DND-41 (cell line): ENCODE results near the gene MUTYH.
A peak's percentile ranks its signal among the peaks of the same experiment; 100 is the strongest.

Experiments used
- ATAC-seq: fragments of 200-7000 bp; cut with Tn5 transposase; 3 replicates; pipeline ENCODE4 v1.9.1; 2021; ENCODE audit warnings: low read depth; ENCODE audit not compliant: insufficient read depth
- DNase-seq: peaks from one replicate; pipeline ENCODE4 v3.0.0-alpha.2; 2020
- H2AFZ ChIP-seq: 2 replicates; pipeline ENCODE4 v1.6.0; 2012; ENCODE audit warnings: low read depth, low read length
- H3K27ac ChIP-seq: 2 replicates; pipeline ENCODE4 v1.5.1; 2012; ENCODE audit warnings: low read length, inconsistent platforms
- H3K27me3 ChIP-seq: fragments of 200-600 bp; sonication (generic); 2 replicates; pipeline ENCODE4 v1.6.0; 2012; ENCODE audit warnings: low read length, mild to moderate bottlenecking, inconsistent platforms; ENCODE audit not compliant: insufficient read depth, poor library complexity
- H3K36me3 ChIP-seq: 2 replicates; pipeline ENCODE4 v1.5.1; 2012; ENCODE audit warnings: low read length, inconsistent platforms; ENCODE audit not compliant: insufficient read depth
- H3K4me1 ChIP-seq: 2 replicates; pipeline ENCODE4 v1.5.1; 2012; ENCODE audit warnings: mild to moderate bottlenecking, low read length; ENCODE audit not compliant: insufficient read depth
- H3K4me2 ChIP-seq: 2 replicates; pipeline ENCODE4 v1.6.0; 2012; ENCODE audit warnings: mild to moderate bottlenecking, moderate library complexity, low read length, inconsistent platforms; ENCODE audit not compliant: insufficient read depth
- H3K4me3 ChIP-seq, 2 experiments: fragments of 200-600 bp in 1 of 2; shearing (Covaris generic) in 1 of 2; 2 replicates each; pipeline ENCODE4 v1.5.1; 2012 to 2016; ENCODE audit warnings: inconsistent platforms in 2 of 2, low read length in 2 of 2, mild to moderate bottlenecking in 2 of 2, low read depth in 1 of 2, moderate library complexity in 1 of 2
- H3K79me2 ChIP-seq: 2 replicates; pipeline ENCODE4 v1.6.0; 2012; ENCODE audit warnings: low read length, inconsistent platforms; ENCODE audit not compliant: insufficient read depth
- H3K9ac ChIP-seq: 2 replicates; pipeline ENCODE4 v1.6.0; 2012; ENCODE audit warnings: low read depth, mild to moderate bottlenecking, inconsistent platforms, low read length, moderate library complexity
- H3K9me3 ChIP-seq: 2 replicates; pipeline ENCODE4 v1.5.1; 2012; ENCODE audit warnings: low read length, moderate library complexity, mild to moderate bottlenecking, inconsistent platforms; ENCODE audit not compliant: insufficient read depth, severe bottlenecking
- H4K20me1 ChIP-seq: 2 replicates; pipeline ENCODE4 v1.6.0; 2012; ENCODE audit warnings: low read length; ENCODE audit not compliant: insufficient read depth
- EZH2 ChIP-seq: IDR thresholded peaks from 3 replicates; pipeline ENCODE4 v1.6.1; 2012; ENCODE audit warnings: borderline replicate concordance, low read depth, mild to moderate bottlenecking, moderate library complexity, low read length, inconsistent platforms; ENCODE audit not compliant: severe bottlenecking
- TF ChIP-seq, protein P1 (sequence below): IDR thresholded peaks from 2 replicates; pipeline ENCODE4 v1.5.1; 2012; ENCODE audit warnings: borderline replicate concordance, low read length, moderate library complexity, mild to moderate bottlenecking; ENCODE audit not compliant: poor library complexity, severe bottlenecking; ENCODE audit errors: extremely low read depth

The MUTYH gene

DNA sequence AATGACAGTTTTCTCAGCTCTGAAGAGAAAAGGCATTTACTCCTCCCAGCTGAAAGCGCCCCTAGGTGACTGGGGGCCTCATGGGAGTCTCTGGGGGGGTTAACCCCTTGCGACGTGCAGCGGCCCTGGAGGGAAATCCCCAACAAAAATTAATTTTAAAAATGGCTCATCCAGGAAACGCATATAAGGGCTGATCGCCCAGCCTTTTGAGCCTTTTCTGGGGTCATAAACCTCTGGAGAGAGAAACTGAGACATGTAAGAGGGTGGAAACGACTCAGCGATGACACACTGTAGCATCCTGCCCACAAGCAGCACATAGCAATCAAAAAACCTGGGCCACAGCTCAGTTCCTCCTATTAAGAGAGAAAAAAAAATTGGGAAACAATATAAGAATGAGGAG is 33.9 kb downstream of the MUTYH start:
- Histone ChIP-seq H3K36me3 (no peaks in the 10 kb centered on the region), H3K27me3 (no peaks in the 10 kb centered on the region), H2AFZ (no peak overlapping the region), H3K9ac (no peak overlapping the region), H3K27ac (no peak overlapping the region), H3K4me1 (peaks cover 23% of the 10 kb centered on the region), H3K4me2 (no peak overlapping the region), H3K79me2 (peaks cover 8% of the 10 kb centered on the region), H3K9me3 (no peaks in the 10 kb centered on the region), H4K20me1 (no peaks in the 10 kb centered on the region), H3K4me3 (no peak overlapping the region)
- no peak for TF ChIP-seq EZH2
- TF ChIP-seq, protein P1, sequence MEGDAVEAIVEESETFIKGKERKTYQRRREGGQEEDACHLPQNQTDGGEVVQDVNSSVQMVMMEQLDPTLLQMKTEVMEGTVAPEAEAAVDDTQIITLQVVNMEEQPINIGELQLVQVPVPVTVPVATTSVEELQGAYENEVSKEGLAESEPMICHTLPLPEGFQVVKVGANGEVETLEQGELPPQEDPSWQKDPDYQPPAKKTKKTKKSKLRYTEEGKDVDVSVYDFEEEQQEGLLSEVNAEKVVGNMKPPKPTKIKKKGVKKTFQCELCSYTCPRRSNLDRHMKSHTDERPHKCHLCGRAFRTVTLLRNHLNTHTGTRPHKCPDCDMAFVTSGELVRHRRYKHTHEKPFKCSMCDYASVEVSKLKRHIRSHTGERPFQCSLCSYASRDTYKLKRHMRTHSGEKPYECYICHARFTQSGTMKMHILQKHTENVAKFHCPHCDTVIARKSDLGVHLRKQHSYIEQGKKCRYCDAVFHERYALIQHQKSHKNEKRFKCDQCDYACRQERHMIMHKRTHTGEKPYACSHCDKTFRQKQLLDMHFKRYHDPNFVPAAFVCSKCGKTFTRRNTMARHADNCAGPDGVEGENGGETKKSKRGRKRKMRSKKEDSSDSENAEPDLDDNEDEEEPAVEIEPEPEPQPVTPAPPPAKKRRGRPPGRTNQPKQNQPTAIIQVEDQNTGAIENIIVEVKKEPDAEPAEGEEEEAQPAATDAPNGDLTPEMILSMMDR: no peak
- no peak for DNase-seq
- no peak for ATAC-seq

DNA sequence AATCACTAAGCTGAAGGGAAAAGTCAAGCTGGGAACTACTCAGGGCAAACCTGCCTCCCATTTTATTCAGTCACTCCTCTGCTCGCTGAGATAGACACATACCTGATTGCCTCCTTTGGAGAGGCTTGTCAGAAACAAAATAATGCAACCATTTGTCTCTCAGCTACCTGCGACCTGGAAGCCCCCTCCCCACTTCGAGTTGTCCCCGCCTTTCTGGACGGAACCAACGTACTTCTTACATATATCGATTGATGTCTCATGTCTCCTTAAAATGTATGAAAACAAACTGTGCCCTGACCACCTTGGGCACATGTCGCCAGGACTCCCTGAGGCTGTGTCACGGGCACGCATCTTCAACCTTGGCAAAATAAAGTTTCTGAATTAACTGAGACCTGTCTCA is 35.0 kb downstream of the MUTYH start:
- Histone ChIP-seq H3K27ac (no peak overlapping the region), H3K4me2 (peak overlapping the region; percentile 73; the same call in 1 of the 2 replicates), H3K79me2 (peaks cover 8% of the 10 kb centered on the region), H3K9me3 (no peaks in the 10 kb centered on the region), H2AFZ (peak overlapping the region; percentile 13; the same call in 1 of the 2 replicates), H3K36me3 (no peaks in the 10 kb centered on the region), H4K20me1 (no peaks in the 10 kb centered on the region), H3K9ac (no peak overlapping the region), H3K27me3 (no peaks in the 10 kb centered on the region), H3K4me1 (peaks cover 23% of the 10 kb centered on the region), H3K4me3 (no peak overlapping the region)
- TF ChIP-seq, protein P1: no peak
- TF ChIP-seq EZH2: no peak
- no peak for DNase-seq
- ATAC-seq: no peak

DNA sequence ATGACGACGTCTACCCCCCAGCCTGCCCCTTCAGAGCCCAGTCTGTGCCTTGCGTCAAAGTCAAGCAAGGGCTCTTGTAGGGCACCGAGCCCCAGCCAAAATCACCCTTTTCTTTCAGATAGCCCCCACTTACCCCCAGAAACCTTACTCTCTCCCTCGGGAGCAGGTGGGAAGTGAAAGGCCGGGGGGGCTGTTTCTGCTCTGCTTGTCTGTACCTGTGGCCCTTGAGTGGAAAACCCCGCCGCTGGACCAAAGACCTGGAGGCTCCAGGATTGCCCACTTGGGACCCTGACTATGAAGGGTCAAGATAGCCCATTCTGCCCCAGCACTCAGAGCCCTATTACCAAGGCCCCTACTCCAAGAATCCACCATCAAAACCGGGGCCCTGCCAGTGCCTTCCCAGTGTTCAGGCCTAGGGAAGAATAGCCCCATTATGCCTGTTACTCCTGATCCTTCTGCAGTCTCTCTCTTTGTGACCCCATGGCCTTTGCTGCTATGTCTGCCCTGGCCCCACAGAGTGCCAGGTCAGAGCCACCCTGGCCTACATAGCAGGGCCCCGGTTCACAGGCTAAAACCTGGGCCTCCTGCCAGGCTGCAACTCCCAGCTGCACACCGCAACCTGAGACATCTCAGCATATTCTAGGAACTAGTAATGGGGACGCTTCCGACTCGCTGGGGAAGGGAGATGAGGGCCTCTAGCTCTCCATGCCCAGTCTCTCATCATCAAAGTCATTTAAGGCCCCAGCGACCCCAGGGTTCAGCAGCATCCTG is 35.7 kb downstream of the MUTYH start:
- peak overlapping the region; percentile 97 for H2AFZ ChIP-seq
- DNase-seq (peak; percentile 29), ATAC-seq (no peak)
- no peaks in the 10 kb centered on the region for H3K27me3 ChIP-seq
- TF ChIP-seq, protein P1: no peak
- no peak for TF ChIP-seq EZH2
- peak overlapping the region; percentile 82 for H3K9ac ChIP-seq
- H4K20me1 ChIP-seq: no peaks in the 10 kb centered on the region
- H3K36me3 ChIP-seq: no peaks in the 10 kb centered on the region
- peak overlapping the region; percentile 73 for H3K4me2 ChIP-seq
- peaks cover 23% of the 10 kb centered on the region for H3K4me1 ChIP-seq
- H3K27ac ChIP-seq: peak overlapping the region; percentile 89
- peaks cover 8% of the 10 kb centered on the region for H3K79me2 ChIP-seq
- H3K4me3 ChIP-seq: peak overlapping the region; percentile 24 to 70
- H3K9me3 ChIP-seq: no peaks in the 10 kb centered on the region
